Measurements from ENCODE around the gene PSEN2.

DNA sequence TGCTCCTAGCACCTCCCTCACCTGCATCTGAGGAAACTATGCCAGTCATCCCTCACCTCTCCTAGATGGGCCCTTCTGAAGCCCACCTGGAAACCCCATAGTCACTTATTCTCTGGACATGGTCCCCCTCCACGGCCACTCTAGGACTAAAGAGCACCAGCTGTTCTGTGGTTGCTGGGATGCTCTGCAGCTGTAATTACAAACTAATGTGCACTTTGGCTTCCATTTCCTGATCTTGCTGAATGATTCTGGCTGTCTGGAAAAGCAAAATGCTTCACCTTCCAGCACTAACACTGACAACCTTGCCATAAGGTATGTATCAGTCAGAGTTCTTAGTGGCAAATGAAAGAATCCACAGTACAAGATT lies 48.7 kb upstream of the PSEN2 start:
- TF ChIP-seq, protein P1, sequence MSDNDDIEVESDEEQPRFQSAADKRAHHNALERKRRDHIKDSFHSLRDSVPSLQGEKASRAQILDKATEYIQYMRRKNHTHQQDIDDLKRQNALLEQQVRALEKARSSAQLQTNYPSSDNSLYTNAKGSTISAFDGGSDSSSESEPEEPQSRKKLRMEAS (IDR thresholded peaks at IDR 0.05; ENCODE audit: low read depth, low read length) = no peak
- TF ChIP-seq POLR2AphosphoS5 (IDR thresholded peaks at IDR 0.05; ENCODE audit: low read length) (no peak), RELA (IDR thresholded peaks at IDR 0.05; ENCODE audit: borderline replicate concordance, partially characterized antibody) (no peak), JUNB (IDR thresholded peaks at IDR 0.05) (no peak), BRCA1 (IDR thresholded peaks at IDR 0.05; ENCODE audit: low read depth, low read length) (no peak), BHLHE40 (IDR thresholded peaks at IDR 0.05; ENCODE audit: borderline replicate concordance in 1 of 2, low read depth in 2 of 2, low read length in 1 of 2) (no peak), CEBPB (IDR thresholded peaks at IDR 0.05; ENCODE audit: borderline replicate concordance in 1 of 2, low read depth in 2 of 2, low read length in 2 of 2) (no peak), CREB1 (IDR thresholded peaks at IDR 0.05; ENCODE audit: low read depth) (no peak)
- TF ChIP-seq, protein P2, sequence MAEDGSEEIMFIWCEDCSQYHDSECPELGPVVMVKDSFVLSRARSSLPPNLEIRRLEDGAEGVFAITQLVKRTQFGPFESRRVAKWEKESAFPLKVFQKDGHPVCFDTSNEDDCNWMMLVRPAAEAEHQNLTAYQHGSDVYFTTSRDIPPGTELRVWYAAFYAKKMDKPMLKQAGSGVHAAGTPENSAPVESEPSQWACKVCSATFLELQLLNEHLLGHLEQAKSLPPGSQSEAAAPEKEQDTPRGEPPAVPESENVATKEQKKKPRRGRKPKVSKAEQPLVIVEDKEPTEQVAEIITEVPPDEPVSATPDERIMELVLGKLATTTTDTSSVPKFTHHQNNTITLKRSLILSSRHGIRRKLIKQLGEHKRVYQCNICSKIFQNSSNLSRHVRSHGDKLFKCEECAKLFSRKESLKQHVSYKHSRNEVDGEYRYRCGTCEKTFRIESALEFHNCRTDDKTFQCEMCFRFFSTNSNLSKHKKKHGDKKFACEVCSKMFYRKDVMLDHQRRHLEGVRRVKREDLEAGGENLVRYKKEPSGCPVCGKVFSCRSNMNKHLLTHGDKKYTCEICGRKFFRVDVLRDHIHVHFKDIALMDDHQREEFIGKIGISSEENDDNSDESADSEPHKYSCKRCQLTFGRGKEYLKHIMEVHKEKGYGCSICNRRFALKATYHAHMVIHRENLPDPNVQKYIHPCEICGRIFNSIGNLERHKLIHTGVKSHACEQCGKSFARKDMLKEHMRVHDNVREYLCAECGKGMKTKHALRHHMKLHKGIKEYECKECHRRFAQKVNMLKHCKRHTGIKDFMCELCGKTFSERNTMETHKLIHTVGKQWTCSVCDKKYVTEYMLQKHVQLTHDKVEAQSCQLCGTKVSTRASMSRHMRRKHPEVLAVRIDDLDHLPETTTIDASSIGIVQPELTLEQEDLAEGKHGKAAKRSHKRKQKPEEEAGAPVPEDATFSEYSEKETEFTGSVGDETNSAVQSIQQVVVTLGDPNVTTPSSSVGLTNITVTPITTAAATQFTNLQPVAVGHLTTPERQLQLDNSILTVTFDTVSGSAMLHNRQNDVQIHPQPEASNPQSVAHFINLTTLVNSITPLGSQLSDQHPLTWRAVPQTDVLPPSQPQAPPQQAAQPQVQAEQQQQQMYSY (CRISPR knock-in tag; IDR thresholded peaks at IDR 0.05) = no peak
- TF ChIP-seq, protein P3, sequence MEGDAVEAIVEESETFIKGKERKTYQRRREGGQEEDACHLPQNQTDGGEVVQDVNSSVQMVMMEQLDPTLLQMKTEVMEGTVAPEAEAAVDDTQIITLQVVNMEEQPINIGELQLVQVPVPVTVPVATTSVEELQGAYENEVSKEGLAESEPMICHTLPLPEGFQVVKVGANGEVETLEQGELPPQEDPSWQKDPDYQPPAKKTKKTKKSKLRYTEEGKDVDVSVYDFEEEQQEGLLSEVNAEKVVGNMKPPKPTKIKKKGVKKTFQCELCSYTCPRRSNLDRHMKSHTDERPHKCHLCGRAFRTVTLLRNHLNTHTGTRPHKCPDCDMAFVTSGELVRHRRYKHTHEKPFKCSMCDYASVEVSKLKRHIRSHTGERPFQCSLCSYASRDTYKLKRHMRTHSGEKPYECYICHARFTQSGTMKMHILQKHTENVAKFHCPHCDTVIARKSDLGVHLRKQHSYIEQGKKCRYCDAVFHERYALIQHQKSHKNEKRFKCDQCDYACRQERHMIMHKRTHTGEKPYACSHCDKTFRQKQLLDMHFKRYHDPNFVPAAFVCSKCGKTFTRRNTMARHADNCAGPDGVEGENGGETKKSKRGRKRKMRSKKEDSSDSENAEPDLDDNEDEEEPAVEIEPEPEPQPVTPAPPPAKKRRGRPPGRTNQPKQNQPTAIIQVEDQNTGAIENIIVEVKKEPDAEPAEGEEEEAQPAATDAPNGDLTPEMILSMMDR (IDR thresholded peaks at IDR 0.05 in 2 of 3, conservative IDR thresholded peaks at IDR 0.05 in 1 of 3; ENCODE audit: control insufficient read depth in 2 of 3, extremely low read depth in 1 of 3, insufficient read depth in 1 of 3, low read depth in 3 of 3, low read length in 3 of 3) = no peak

Data from GM12878 (cell line).